ENCODE data around the gene KCNMA1.

DNA sequence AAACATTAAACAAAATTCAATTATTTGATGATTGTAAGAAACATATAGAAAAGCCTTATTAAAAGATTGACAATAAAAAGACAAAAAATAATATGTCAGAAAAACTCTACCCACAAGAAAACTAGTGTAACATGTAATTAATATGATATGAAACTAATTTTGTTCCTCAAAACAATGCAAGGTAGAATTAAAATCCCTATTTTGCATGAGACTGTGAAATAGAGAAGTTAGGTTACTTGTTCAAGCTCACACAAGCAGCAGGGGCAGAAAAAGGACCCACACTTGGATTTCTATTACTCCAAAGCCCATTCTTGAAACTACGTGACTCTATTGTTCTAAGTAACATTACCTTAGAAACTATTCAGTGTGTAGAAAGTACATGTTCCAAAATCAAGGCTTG, 96.4 kb downstream of the KCNMA1 start:
- no peak for TF ChIP-seq ZBTB7A (IDR thresholded peaks at IDR 0.05; ENCODE audit: low read depth)
- no peak for TF ChIP-seq CEBPB (IDR thresholded peaks at IDR 0.05)
- TF ChIP-seq TAF1 (IDR thresholded peaks at IDR 0.05; ENCODE audit: low read depth): no peak
- no peak for TF ChIP-seq CREB1 (IDR thresholded peaks at IDR 0.05; ENCODE audit: low read depth)
- no peak for TF ChIP-seq TEAD4 (IDR thresholded peaks at IDR 0.05)
- TF ChIP-seq TCF12 (IDR thresholded peaks at IDR 0.05; ENCODE audit: low read depth): no peak
- TF ChIP-seq, protein P1, sequence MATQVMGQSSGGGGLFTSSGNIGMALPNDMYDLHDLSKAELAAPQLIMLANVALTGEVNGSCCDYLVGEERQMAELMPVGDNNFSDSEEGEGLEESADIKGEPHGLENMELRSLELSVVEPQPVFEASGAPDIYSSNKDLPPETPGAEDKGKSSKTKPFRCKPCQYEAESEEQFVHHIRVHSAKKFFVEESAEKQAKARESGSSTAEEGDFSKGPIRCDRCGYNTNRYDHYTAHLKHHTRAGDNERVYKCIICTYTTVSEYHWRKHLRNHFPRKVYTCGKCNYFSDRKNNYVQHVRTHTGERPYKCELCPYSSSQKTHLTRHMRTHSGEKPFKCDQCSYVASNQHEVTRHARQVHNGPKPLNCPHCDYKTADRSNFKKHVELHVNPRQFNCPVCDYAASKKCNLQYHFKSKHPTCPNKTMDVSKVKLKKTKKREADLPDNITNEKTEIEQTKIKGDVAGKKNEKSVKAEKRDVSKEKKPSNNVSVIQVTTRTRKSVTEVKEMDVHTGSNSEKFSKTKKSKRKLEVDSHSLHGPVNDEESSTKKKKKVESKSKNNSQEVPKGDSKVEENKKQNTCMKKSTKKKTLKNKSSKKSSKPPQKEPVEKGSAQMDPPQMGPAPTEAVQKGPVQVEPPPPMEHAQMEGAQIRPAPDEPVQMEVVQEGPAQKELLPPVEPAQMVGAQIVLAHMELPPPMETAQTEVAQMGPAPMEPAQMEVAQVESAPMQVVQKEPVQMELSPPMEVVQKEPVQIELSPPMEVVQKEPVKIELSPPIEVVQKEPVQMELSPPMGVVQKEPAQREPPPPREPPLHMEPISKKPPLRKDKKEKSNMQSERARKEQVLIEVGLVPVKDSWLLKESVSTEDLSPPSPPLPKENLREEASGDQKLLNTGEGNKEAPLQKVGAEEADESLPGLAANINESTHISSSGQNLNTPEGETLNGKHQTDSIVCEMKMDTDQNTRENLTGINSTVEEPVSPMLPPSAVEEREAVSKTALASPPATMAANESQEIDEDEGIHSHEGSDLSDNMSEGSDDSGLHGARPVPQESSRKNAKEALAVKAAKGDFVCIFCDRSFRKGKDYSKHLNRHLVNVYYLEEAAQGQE (IDR thresholded peaks at IDR 0.05; ENCODE audit: low read depth): no peak
- no peak for TF ChIP-seq EP300 (IDR thresholded peaks at IDR 0.05; ENCODE audit: borderline replicate concordance)
- TF ChIP-seq FOXM1 (IDR thresholded peaks at IDR 0.05; ENCODE audit: borderline replicate concordance, low read depth): no peak
- TF ChIP-seq, protein P2, sequence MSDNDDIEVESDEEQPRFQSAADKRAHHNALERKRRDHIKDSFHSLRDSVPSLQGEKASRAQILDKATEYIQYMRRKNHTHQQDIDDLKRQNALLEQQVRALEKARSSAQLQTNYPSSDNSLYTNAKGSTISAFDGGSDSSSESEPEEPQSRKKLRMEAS (IDR thresholded peaks at IDR 0.05): no peak
- TF ChIP-seq RAD21 (IDR thresholded peaks at IDR 0.05; ENCODE audit: low read depth): no peak
- no peak for TF ChIP-seq NFIC (IDR thresholded peaks at IDR 0.05)

Data from Ishikawa (cell line).